Measurements from ENCODE around the gene GLI1. TPM values are rescaled to one million over a fixed set of nuclear protein-coding genes. Genes with fewer than 3 reads are reported as not detected.
"Not testable (repeated sequence)": the region's sequence is repeated elsewhere in the genome, so short reads cannot be mapped to it uniquely, and the experiment has no call there.

Gene GLI1
- total RNA-seq, 1 donor from 2014 or later, result 1.3 TPM

- intact Hi-C loops (cut with micrococcal nuclease), result no loop called here
- no peak overlapping the region for H3K27ac Mint-ChIP-seq
- DNase-seq (no peak), ATAC-seq (ENCODE audit: low read depth) (no peak)
- no peaks in the 10 kb centered on the region for H3K9me3 Mint-ChIP-seq
- ChIA-PET CTCF (no interaction called here), POLR2A (interaction anchor here (0.5 to 1.4 kb wide), 3 partner anchors 21 to 150 kb away, joined by 3 to 7 read pairs (median 4); no protein-coding TSS in a partner anchor)
- H3K27me3 Mint-ChIP-seq, result no peaks in the 10 kb centered on the region
- H3K4me3 Mint-ChIP-seq, result no peak overlapping the region
- TF ChIP-seq CTCF (IDR thresholded peaks at IDR 0.05), result no peak
- peaks cover 3% of the 10 kb centered on the region for H3K4me1 Mint-ChIP-seq
- peaks cover 78% of the 10 kb centered on the region for H3K36me3 Mint-ChIP-seq (ENCODE audit: low read depth)
These were observed 38.5 kb downstream of the GLI1 start for GRCh38 chr12:57498132-57498502.

- H3K27me3 Mint-ChIP-seq, result no peaks in the 10 kb centered on the region
- CTCF ChIA-PET, result no interaction called here
- peaks cover 82% of the 10 kb centered on the region for H3K36me3 Mint-ChIP-seq (ENCODE audit: low read depth)
These were observed 39.0 kb downstream of the GLI1 start for GRCh38 chr12:57498571-57498970.

GRCh38 chr12:57500213-57500612 lies 40.6 kb downstream of the GLI1 start:
- POLR2A ChIA-PET, result interaction anchor here (0.9 to 1.3 kb wide), 3 partner anchors 12 to 19 kb away, joined by 3 to 7 read pairs (median 5); partner anchors contain the start of gene MARS1
- Mint-ChIP-seq H3K36me3 (ENCODE audit: low read depth) (peaks cover 90% of the 10 kb centered on the region), H3K27me3 (no peaks in the 10 kb centered on the region), H3K4me3 (no peak overlapping the region), H3K27ac (no peak overlapping the region), H3K4me1 (peaks cover 3% of the 10 kb centered on the region), H3K9me3 (no peaks in the 10 kb centered on the region)
- CTCF ChIA-PET, result no interaction called here
- intact Hi-C loops (cut with micrococcal nuclease), result no loop called here
- DNase-seq (no peak), ATAC-seq (ENCODE audit: low read depth) (no peak)
- no peak for TF ChIP-seq CTCF (IDR thresholded peaks at IDR 0.05)

More at GRCh38 chr12:57498571-57498970, 39.0 kb downstream of the GLI1 start:
- no peaks in the 10 kb centered on the region for H3K9me3 Mint-ChIP-seq
- H3K4me1 Mint-ChIP-seq, result peaks cover 3% of the 10 kb centered on the region
- POLR2A ChIA-PET, result interaction anchor here (1.4 kb wide), 1 partner anchor 21 kb away, joined by 4 read pairs; no protein-coding TSS in a partner anchor
- ATAC-seq (ENCODE audit: low read depth) (no peak), DNase-seq (no peak)
- intact Hi-C loops (cut with micrococcal nuclease), result no loop called here
- H3K27ac Mint-ChIP-seq, result no peak overlapping the region
- no peak overlapping the region for H3K4me3 Mint-ChIP-seq
- TF ChIP-seq CTCF (IDR thresholded peaks at IDR 0.05), result no peak

GRCh38 chr12:57502311-57502969 lies 42.9 kb downstream of the GLI1 start:
- POLR2A ChIA-PET, result interaction anchor here (1.6 to 2.5 kb wide), 2 partner anchors 18 to 25 kb away, joined by 8 to 18 read pairs; partner anchors contain the start of gene DDIT3
- H3K9me3 Mint-ChIP-seq; H3K4me1 Mint-ChIP-seq; H3K27ac Mint-ChIP-seq; CTCF ChIA-PET; H3K27me3 Mint-ChIP-seq; H3K4me3 Mint-ChIP-seq; intact Hi-C loops (cut with micrococcal nuclease); DNase-seq; ATAC-seq (ENCODE audit: low read depth): not testable (repeated sequence)
- peaks cover 84% of the 10 kb centered on the region for H3K36me3 Mint-ChIP-seq (ENCODE audit: low read depth)

- peaks cover 76% of the 10 kb centered on the region for H3K36me3 Mint-ChIP-seq (ENCODE audit: low read depth)
- H3K9me3 Mint-ChIP-seq; H3K27ac Mint-ChIP-seq; H3K27me3 Mint-ChIP-seq; intact Hi-C loops (cut with micrococcal nuclease); CTCF ChIA-PET; H3K4me1 Mint-ChIP-seq; H3K4me3 Mint-ChIP-seq; DNase-seq; POLR2A ChIA-PET; ATAC-seq (ENCODE audit: low read depth): not testable (repeated sequence)
These were observed 47.0 kb downstream of the GLI1 start for GRCh38 chr12:57506541-57506940.

- intact Hi-C loops (cut with micrococcal nuclease); H3K27ac Mint-ChIP-seq; H3K4me1 Mint-ChIP-seq; ATAC-seq (ENCODE audit: low read depth); H3K9me3 Mint-ChIP-seq; H3K27me3 Mint-ChIP-seq; DNase-seq; H3K4me3 Mint-ChIP-seq; CTCF ChIA-PET; POLR2A ChIA-PET: not testable (repeated sequence)
- H3K36me3 Mint-ChIP-seq (ENCODE audit: low read depth), result peaks cover 79% of the 10 kb centered on the region
These were observed 48.2 kb downstream of the GLI1 start for GRCh38 chr12:57507796-57508195.

Measured in activated B cell treated with CpG ODN at 0.5 μM for 24 hours (primary cell).